K562 (cell line): Measurements from ENCODE around the gene SUGP1.

ENCODE experiments used
- CBX2 ChIP-seq: fragments of 200-600 bp; sonication (generic); IDR thresholded peaks from one replicate; pipeline ENCODE4 v1.6.1; 2012; ENCODE audit warnings: mild to moderate bottlenecking, low read length, inconsistent platforms; ENCODE audit not compliant: insufficient read depth, poor library complexity, severe bottlenecking
- EP300 ChIP-seq: IDR thresholded peaks from 2 replicates; pipeline ENCODE4 v1.6.1; 2012; ENCODE audit warnings: low read length, improper control_type of control experiment
- PML ChIP-seq: IDR thresholded peaks from 2 replicates; pipeline ENCODE4 v1.6.1; 2012; ENCODE audit warnings: low read length, inconsistent platforms
- ZNF318 ChIP-seq, 2 experiments: fragments of 450-650 bp; IDR thresholded peaks; 2 replicates each; pipeline ENCODE4 v1.6.1; 2016; ENCODE audit warnings: mild to moderate bottlenecking in 2 of 2, borderline replicate concordance in 1 of 2, low read depth in 1 of 2, moderate library complexity in 1 of 2
- TF ChIP-seq, protein P1 (sequence below): sonication (generic); formaldehyde crosslinking; IDR thresholded peaks from 2 replicates; pipeline ENCODE4 v1.8.1; 2022; ENCODE audit warnings: missing genetic modification reagents

- TF ChIP-seq CBX2 (no peak), ZNF318 (IDR thresholded peaks at IDR 0.05; ENCODE audit: borderline replicate concordance in 1 of 2, low read depth in 1 of 2) (no peak), PML (no peak), EP300 (no peak)
- TF ChIP-seq, protein P1, sequence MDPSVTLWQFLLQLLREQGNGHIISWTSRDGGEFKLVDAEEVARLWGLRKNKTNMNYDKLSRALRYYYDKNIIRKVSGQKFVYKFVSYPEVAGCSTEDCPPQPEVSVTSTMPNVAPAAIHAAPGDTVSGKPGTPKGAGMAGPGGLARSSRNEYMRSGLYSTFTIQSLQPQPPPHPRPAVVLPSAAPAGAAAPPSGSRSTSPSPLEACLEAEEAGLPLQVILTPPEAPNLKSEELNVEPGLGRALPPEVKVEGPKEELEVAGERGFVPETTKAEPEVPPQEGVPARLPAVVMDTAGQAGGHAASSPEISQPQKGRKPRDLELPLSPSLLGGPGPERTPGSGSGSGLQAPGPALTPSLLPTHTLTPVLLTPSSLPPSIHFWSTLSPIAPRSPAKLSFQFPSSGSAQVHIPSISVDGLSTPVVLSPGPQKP (CRISPR knock-in tag) = no peak
Observed at GRCh38 chr19:19258589-19259338, 61.5 kb downstream of the SUGP1 start.
